PFSK-1 (cell line): ENCODE data around the gene SCLY.

Source experiments
- POLR2AphosphoS5 ChIP-seq: IDR thresholded peaks from 2 replicates; pipeline ENCODE4 v1.6.1; 2012; ENCODE audit warnings: low read depth, mild to moderate bottlenecking, control low read depth, low read length, moderate library complexity
- SIN3A ChIP-seq: IDR thresholded peaks from 2 replicates; pipeline ENCODE4 v1.6.1; 2012; ENCODE audit warnings: mild to moderate bottlenecking, low read length, moderate library complexity, borderline replicate concordance; ENCODE audit not compliant: insufficient read depth
- TAF1 ChIP-seq: IDR thresholded peaks from 2 replicates; pipeline ENCODE4 v1.6.1; 2012; ENCODE audit warnings: low read length, control low read depth, borderline replicate concordance; ENCODE audit not compliant: insufficient read depth

DNA sequence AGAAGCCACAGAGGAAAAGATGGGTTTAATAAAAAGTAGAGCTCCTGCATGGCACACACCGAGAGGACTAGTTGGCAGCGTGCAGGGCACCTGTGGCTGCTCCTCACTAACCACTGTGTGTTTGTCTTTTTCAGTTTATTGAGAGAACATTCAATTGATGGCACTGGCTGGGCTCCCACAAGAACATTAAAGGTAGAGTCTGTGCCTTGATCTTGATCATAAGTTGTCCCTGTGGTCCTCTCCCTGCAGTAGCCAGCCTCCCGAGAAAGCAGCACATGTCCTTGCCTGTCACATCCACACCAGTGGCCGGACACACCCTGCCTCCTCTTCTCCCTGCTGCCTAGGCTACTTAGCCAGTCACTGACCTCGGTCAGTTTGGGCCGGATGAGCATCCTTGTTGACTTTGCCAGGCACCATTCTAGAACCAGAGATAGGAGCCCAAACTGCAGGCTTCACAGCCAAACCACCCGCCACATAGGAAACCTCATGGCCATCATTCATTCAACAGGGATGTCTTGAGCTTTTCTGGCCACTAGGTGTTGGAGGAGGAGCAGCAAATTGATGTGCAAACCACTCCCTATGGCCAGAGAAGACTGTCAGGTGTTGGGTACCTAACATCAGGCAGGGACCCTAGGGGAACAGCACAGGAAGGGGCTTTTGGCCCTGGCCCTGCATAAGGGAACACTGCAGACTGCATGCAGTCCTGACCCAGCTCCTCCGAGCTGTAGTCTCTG is 30.2 kb upstream of the SCLY start:
- no peak for TF ChIP-seq TAF1
- TF ChIP-seq SIN3A, result no peak
- TF ChIP-seq POLR2AphosphoS5, result no peak
